Neural progenitor cell (in vitro differentiated cells): Measurements from ENCODE around the gene GTPBP3.

ENCODE experiments used
- EZH2 ChIP-seq: fragments of 200-600 bp; sonication (generic); IDR thresholded peaks from 2 replicates; pipeline ENCODE4 v1.6.1; 2017; ENCODE audit warnings: antibody characterized with exemption, mild to moderate bottlenecking, moderate library complexity
- EZH2phosphoT487 ChIP-seq: fragments of 200-600 bp; sonication (generic); IDR thresholded peaks from 2 replicates; pipeline ENCODE4 v1.6.1; 2017; ENCODE audit warnings: antibody characterized with exemption
- TF ChIP-seq, protein P1 (sequence below): fragments of 200-600 bp; sonication (generic); IDR thresholded peaks from 2 replicates; pipeline ENCODE4 v1.5.1; 2017; ENCODE audit warnings: antibody characterized with exemption, mild to moderate bottlenecking

- TF ChIP-seq, protein P1, sequence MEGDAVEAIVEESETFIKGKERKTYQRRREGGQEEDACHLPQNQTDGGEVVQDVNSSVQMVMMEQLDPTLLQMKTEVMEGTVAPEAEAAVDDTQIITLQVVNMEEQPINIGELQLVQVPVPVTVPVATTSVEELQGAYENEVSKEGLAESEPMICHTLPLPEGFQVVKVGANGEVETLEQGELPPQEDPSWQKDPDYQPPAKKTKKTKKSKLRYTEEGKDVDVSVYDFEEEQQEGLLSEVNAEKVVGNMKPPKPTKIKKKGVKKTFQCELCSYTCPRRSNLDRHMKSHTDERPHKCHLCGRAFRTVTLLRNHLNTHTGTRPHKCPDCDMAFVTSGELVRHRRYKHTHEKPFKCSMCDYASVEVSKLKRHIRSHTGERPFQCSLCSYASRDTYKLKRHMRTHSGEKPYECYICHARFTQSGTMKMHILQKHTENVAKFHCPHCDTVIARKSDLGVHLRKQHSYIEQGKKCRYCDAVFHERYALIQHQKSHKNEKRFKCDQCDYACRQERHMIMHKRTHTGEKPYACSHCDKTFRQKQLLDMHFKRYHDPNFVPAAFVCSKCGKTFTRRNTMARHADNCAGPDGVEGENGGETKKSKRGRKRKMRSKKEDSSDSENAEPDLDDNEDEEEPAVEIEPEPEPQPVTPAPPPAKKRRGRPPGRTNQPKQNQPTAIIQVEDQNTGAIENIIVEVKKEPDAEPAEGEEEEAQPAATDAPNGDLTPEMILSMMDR, result no peak
- TF ChIP-seq EZH2, result no peak
- TF ChIP-seq EZH2phosphoT487, result no peak
Observed at GRCh38 chr19:17330262-17331044, 6.9 kb upstream of the GTPBP3 start.
